ENCODE results near the gene LDLRAD3. TPM values are rescaled to one million over a fixed set of nuclear protein-coding genes. Genes with fewer than 3 reads are reported as not detected.
"Not testable (repeated sequence)": the region's sequence is repeated elsewhere in the genome, so short reads cannot be mapped to it uniquely, and the experiment has no call there.

LDLRAD3 gene, protein sequence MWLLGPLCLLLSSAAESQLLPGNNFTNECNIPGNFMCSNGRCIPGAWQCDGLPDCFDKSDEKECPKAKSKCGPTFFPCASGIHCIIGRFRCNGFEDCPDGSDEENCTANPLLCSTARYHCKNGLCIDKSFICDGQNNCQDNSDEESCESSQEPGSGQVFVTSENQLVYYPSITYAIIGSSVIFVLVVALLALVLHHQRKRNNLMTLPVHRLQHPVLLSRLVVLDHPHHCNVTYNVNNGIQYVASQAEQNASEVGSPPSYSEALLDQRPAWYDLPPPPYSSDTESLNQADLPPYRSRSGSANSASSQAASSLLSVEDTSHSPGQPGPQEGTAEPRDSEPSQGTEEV
- 10 to 100 TPM in 1 of 3 donors, 1 to 10 TPM in 2; 3.6 to 28.7 (median 7.0) TPM for polyA plus RNA-seq

DNA sequence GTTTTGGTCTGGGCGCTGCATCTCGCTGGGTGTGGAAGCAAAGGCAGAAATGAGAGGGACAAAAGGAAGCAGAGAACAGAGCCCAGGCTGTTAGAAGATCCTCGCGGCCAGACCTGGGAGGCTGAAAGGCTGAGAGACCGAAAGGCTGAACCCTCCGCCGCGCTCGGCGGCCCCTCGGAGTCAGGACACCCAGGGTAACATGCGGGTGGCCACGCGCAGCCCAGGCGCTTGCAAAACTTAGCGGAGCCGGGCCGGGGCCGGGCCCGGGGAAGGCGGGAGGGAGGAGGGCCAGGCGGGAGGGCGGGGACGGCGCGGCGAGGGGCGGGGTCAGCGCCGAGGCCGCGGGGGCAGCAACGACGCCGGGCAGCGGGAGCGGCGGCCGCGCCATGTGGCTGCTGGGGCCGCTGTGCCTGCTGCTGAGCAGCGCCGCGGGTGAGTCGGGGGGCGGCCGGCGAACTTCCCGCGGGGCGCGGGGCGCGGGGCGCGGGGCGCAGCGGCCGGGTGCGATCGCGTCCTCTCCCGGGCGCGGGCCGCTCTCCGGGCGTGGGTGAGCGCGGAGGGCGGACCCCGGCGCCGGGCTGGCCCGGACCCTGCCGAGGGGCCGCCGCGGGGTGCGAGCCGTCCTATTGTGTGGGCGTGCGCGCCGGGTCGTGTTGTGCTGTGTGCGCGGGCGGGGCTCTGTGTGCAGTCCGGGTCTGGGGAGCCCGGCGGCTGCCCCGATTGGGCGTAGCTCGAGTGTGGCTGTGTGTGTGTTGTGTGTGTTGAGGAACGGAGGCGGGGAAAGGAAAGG is at the start of gene LDLRAD3:
Gene LDLRAD3 (plus strand): TSS at position 350 of the 790 bp plus-strand sequence. CDS start 37 bp downstream, at position 387.
- WGBS, 3 donors, result 1% methylated on average over 62 to 97 of the region's 97 CpGs
- H3K27ac ChIP-seq (ENCODE audit: low read depth, low read length), result no peak within 1 kb of the TSS

DNA sequence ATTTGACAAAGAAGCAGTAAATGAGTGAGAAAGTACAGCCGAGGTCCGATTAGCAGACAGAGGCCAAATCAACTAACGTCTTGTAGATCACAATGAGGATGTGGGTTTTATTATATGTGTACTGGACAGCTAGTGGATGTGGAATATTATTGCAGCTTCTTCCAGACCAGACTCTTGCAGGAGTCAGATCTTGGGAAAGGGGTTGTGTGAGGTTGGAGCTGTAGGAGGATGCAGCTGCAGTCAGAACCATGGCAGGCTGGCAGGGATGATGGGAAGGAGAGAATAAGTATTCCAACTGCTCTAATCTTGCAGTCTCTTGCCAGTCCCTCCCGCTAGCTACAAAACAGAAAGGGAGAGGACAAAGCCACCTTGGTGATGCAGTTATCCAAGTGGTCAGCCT is 46.8 kb upstream of the LDLRAD3 start:
- WGBS, 3 donors, result 75 to 82% (median 78%) methylated on average over 4 of the region's 4 CpGs
- H3K27ac ChIP-seq (ENCODE audit: low read depth, low read length), result no peak overlapping the region

DNA sequence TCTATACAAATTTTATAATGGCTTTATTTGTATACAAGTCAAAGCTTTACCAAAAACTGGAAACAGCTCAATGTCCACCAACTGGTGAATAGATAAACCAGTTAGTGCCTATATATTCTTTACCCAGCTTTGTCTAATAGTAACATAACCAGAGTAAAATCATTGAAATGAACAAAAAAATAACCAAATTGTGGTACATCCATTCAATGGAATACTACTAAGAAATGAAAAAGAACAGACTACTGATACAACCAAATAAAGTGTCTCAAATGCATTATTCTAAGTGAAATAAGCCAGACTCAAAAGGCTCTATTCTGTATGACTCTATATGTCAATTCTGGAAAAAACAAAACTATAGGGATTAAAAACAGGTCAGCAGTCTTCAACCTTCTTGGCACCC is 40.9 kb upstream of the LDLRAD3 start:
- no peak overlapping the region for H3K27ac ChIP-seq (ENCODE audit: low read depth, low read length)

DNA sequence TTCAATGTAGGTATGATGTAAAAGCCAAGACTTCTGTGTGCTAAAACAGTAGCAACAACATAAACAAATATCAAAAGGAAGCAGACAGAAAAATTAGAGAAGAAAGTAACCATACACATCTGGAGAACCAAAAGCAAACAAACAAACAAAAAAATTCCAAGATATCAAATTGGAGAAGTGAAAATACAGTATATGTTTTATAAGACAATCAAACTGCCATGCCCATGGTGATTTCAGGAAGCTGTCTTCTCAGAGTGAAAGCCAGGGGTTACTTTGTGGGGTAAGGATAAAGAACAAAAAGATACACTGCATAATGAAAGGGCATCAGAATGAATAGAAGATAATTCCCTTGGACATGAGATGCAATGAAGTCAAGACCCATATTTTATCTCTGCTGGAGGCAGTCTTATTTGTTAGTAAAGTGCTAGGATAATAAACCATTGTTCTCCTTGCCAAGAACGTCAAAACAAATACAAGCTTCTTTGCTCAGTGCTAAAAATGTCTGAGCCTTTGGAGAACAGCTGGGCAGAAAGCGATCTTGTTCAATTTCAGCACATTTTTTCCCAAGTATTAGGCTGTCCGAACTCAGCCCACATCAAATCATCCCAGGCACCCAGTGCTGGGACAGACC is 38.1 kb upstream of the LDLRAD3 start:
- no peak overlapping the region for H3K27ac ChIP-seq (ENCODE audit: low read depth, low read length)
- WGBS, 3 donors, result 32 to 55% (median 50%) methylated on average over 3 of the region's 3 CpGs

DNA sequence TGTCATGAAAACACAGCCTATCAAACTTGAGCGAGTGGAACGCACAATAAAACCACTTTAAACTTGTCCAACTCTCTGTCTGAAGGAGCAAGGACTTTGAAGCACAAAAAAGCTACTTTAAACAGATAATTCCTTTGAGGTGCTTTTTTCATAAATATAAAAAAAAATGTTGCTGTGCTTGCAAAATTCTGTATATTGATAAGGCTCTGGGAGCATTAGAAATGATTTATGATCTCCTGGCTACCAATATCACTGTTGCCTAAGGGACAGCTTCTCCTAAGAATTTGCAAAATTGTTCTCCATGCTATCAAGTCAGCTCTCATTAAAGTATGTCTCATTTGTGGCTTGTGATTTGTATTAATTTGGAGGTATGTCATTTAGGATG is 37.6 kb upstream of the LDLRAD3 start:
- WGBS, 3 donors, result 75 to 89% (median 78%) methylated on average over 2 of the region's 2 CpGs
- H3K27ac ChIP-seq (ENCODE audit: low read depth, low read length), result no peak overlapping the region

DNA sequence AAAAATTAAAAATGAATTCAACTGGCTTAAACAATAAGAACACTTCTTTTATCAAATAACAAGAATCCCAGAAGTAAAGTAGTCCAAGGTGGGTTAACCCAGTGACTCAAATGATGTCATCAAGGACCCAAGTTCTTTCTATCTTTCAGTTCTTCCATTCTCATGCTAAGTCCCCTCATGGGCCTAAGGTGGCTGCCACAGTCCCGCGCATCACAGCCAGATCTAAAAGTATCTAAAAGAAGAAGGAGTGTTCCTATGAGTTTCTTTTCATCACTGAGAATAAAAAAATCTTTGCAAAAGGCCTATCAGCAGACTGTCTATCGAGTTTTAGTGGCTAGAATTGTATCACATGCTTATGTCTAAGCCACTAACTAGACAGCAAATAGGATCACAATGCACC is 37.2 kb upstream of the LDLRAD3 start:
- 58 to 97% (median 61%) methylated on average over 3 of the region's 3 CpGs for WGBS, 3 donors
- H3K27ac ChIP-seq (ENCODE audit: low read depth, low read length), result no peak overlapping the region

DNA sequence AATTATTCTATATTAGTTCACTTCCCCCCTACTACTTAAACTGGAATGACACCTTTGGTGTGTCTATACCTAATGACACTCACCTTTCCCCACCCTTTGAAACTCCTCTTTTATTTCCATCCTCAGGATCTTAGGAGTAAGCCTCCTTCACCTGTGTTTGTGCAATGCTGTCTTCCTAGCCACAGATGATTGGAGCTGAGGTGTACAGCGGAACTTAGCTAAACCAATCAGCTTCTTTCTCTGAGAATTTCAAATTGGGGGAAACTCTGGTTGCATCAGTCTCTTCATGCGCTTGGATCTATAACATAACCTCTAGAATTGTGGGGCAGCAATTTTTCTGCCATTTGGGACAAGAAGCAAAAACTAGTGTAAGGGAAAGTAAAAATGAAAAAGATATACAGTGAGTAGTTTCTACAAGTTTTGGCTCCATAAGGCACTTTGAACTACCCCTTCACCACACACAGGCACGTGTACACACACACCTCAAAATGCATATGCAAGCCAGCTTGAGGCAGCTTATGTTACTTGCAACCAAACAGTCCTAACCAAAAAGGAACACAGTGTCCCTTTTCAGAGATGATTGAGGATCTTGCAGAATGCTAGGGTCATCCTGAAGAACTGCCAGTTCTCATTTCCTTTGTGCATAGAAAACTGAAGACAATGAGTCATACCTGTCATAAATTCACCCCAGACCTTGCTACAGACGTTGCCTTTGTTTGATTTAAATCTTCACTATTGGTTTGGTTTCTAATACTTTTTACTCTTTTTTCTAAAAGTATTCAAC is 36.0 kb upstream of the LDLRAD3 start:
- 32 to 68% (median 39%) methylated on average over 4 of the region's 4 CpGs for WGBS, 3 donors
- no peak overlapping the region for H3K27ac ChIP-seq (ENCODE audit: low read depth, low read length)

DNA sequence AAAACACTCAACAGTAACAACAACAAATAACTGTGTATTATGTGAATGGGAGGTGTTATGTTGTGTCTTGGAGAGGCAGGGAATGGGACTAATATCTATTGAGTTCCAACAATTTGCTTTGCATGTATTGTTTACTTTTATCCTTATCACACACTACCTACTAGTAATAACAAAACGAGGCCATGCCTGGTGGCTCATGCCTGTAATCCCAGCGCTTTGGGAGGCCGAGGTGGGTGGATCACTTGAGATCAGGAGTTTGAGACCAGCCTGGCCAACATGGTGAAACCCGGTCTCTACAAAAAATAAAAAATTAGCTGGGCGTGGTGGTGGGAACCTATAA is 35.5 kb upstream of the LDLRAD3 start:
- H3K27ac ChIP-seq (ENCODE audit: low read depth, low read length), result not testable (repeated sequence)
- 59 to 94% (median 94%) methylated on average over 5 of the region's 5 CpGs for WGBS, 3 donors

DNA sequence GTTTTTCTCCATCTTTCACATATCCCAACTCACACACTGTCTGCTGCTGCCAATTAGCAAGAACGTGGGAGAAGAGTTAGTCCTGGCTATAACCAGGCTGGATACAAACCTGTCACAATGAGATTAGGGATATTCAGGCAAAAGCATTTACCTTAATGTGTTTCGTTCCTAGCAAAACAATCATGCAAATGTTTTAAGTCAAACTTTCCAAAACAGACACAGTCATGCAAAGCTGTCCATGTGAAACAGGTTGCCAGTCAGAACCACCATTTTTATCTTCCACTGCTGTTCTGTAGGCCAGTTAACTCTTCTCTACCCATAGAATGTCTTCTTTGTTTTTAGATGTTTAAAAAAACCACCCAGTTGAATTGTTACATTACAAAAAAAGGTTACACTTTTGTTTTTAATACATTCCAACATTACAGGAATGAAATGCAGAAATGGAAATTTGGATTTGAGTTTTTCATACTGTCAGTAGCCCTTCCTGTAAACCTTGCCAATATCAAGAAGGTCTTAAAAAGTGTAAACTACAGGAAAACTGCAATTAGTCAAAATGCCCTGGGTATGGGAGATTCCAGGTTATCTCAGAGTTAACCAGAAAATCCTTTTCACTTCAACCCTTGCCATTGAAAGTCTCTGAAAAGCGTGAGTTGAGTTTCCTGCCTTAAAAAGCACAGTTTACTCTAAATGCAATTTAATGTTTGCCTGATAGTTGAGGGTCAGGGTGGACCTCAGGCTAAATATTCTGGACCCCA is 34.2 kb upstream of the LDLRAD3 start:
- H3K27ac ChIP-seq (ENCODE audit: low read depth, low read length), result no peak overlapping the region
- WGBS, 3 donors, result 73 to 82% (median 77%) methylated on average over 3 of the region's 3 CpGs

DNA sequence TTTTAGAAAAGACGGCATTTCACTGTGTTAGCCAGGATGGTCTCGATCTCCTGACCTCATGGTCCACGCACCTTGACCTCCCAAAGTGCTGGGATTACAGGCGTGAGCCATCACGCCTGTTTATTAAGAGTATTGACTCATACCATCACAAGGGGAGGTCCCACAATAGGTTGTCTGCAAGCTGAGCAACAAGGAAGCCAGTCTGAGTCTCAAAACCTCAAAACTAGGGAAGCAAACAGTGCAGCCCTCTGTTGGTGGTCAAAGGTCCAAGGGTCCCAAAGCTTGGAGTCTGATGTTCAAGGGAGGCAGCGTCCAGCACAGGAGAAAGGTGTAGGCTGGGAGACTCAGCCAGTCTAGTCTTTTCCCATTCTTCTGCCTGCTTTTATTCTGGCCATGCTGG is 32.8 kb upstream of the LDLRAD3 start:
- 88 to 98% (median 89%) methylated on average over 6 of the region's 6 CpGs for WGBS, 3 donors
- H3K27ac ChIP-seq (ENCODE audit: low read depth, low read length), result no peak overlapping the region

DNA sequence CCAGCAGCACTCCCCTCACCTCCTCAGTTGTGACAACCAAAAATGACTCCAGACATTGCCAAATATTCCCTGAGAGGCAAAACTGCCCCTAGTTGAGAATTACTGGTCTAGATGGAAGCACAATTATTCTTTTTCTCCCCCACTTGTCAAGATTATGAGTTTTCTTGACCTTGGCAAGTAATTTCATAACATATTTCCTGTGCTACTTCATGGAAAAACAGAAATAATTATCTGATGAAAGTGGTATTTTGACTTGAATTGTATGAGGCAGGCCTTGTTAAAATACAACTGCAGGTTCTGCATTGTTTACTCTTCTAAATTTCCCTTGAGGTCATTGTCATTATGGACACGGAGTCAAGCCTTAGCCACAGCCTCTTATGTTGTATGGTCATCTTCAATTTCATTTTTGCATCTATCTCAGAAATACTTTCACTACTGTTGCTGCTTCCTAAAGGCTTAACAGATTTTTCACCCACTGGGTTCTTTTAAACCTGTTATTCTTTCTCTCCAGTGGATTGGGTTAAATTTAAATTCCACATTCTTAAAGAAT is 32.2 kb upstream of the LDLRAD3 start:
- no peak overlapping the region for H3K27ac ChIP-seq (ENCODE audit: low read depth, low read length)
- WGBS, 3 donors, result 11 to 48% (median 46%) methylated on average over 1 of the region's 1 CpG

DNA sequence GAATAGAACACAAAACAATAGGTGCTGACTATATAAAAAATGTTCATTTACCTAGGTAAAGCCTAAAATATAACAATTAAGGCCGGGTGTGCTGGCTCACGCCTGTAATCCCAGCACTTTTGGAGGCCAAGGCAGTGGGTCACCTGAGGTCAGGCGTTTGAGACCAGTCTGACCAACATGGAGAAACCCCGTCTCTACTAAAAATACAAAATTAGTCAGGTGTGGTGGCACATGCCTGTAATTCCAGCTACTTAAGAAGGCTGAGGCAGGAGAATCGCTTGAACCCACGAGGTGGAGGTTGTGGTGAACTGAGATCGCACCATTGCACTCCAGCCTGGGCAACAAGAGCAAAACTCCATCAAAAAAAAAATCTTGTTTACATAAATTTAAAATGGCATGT is 31.4 kb upstream of the LDLRAD3 start:
- H3K27ac ChIP-seq (ENCODE audit: low read depth, low read length), result not testable (repeated sequence)
- WGBS, 3 donors, result 94 to 95% (median 95%) methylated on average over 7 of the region's 7 CpGs

DNA sequence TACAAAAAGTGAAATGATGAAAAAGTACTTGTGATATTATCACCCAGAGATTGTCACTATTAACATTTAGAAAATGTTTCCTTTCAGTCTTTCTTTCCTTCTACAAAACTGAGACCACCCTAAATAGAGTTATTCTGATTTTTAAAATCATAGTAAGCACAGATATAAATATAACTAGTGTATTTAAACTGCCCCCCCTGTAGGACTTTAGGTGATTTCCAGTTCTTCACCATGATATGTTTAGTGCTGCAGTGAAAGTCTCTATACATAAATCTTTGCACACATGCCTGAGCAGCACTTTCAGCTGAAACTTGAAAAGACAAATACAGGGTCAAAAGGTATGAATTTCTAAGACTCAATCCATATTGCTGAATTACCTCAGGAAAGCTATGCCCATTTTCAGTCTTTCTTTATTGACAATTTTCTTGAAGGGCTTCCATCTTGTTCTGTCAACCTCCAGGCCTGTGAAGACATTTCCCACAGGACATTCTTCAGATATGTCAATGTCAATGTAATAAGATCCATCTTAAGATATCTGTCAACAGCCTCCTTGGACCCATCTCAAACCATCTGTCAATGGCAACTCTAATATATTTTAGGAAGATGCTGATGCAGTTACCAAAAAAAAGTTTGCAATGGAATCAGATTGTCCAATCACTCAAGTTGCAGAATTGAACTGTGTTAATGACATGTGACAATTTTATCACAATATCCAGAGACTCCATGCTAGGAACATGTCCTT is 30.8 kb upstream of the LDLRAD3 start:
- H3K27ac ChIP-seq (ENCODE audit: low read depth, low read length), result no peak overlapping the region

DNA sequence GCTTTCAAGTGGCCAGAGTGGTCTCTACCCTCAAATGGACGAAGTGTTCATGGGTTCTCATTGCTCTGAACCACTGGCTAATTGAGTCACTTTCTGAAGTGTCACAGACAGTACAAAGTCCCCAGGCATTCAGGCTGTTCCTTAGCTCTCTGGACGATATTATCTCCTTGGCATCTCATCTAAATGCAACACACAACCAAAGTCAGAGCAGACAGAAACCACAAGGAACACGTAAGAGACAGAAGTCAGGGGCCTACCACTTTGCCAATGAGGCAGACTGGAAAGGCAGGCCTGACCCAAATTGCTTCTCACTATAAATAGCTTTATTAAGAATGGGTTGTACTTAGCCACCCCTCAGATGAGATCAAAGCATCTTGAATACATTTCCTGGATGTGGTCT is 29.0 kb upstream of the LDLRAD3 start:
- H3K27ac ChIP-seq (ENCODE audit: low read depth, low read length), result no peak overlapping the region
- WGBS, 3 donors, result 87 to 89% (median 87%) methylated on average over 3 of the region's 3 CpGs

DNA sequence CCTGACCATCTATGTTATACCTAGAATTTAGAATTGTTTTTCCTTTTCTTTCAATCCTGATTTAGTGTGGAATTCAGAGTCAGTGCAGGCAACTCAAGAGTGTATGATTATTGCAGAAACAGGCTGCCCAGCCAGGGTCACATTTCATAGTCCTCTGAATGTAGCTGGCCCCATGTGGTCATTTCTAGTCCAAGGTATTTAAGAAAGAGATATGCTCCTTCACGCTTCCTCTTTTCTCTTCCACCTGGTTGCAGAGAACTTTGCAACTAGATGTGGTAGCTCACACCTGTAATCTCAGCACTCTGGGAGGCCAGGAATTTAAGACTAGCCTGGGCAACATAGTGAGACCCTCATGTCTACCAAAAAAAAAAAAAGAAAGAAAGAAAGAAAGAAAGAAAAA is 27.6 kb upstream of the LDLRAD3 start:
- WGBS, 3 donors, result 83 to 96% (median 94%) methylated on average over 1 of the region's 1 CpG
- H3K27ac ChIP-seq (ENCODE audit: low read depth, low read length), result no peak overlapping the region

DNA sequence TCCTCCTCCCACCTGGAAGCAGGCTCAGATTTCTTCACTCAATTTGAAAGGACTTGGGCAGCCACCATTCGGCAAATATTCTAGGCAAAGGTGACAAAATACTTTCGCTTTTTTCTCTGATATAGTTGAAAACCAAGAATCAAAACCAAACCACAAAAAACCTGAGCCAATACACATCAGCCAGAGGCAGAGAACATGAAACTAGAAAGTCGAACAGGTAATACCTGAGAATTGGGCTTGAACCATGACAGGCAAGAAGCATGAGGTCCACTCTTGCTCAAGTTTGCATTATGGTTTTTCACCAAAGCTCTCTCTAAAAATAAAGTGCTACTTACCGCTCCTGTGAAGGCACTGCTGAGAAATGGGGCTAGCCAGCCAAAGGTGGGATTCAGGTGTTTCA is 26.2 kb upstream of the LDLRAD3 start:
- H3K27ac ChIP-seq (ENCODE audit: low read depth, low read length), result no peak overlapping the region
- WGBS, 3 donors, result 86 to 94% (median 94%) methylated on average over 4 of the region's 4 CpGs

DNA sequence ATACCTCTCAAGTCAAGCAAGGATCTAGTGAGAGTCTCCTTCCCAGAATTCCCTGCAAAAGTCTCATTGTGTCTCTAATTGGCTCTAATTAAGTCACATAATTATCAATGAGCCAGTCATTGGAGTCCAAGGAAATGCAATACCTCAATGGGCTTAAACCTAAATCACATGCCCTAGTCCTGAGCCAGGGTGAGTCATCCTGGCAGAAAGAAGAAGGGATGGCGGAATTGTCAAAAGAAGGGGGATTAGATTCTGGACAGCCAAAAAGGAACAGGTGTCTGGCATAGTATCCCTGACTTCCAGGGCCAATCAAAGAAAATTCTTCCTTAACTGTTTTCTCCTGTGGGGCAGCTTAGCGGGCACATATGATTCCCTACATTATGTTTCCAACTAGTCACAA is 25.1 kb upstream of the LDLRAD3 start:
- 95 to 100% (median 96%) methylated on average over 2 of the region's 2 CpGs for WGBS, 3 donors
- H3K27ac ChIP-seq (ENCODE audit: low read depth, low read length), result no peak overlapping the region
